K562 (cell line): Measurements from ENCODE around the gene BPNT1. TPM values are rescaled to one million over a fixed set of nuclear protein-coding genes. Genes with fewer than 3 reads are reported as not detected.

Source experiments
- BRD4 ChIP-seq: fragments of 200-600 bp; sonication (generic); IDR thresholded peaks from 2 replicates; pipeline ENCODE4 v1.6.1; 2017; ENCODE audit warnings: inconsistent platforms
- C11orf30 ChIP-seq: fragments of 450-650 bp; IDR thresholded peaks from 2 replicates; pipeline ENCODE4 v1.6.1; 2016; ENCODE audit warnings: low read depth, mild to moderate bottlenecking
- CAMTA2 ChIP-seq: fragments of 250-450 bp; sonication (Bioruptor Pico); conservative IDR thresholded peaks from 2 replicates; pipeline ENCODE4 v1.5.1; 2022
- KDM1A ChIP-seq, 2 experiments: fragments of 450-650 bp; IDR thresholded peaks; 2 replicates each; pipeline ENCODE4 v1.6.1; 2016; ENCODE audit warnings: mild to moderate bottlenecking in 2 of 2
- MCM3 ChIP-seq: fragments of 450-650 bp; IDR thresholded peaks from 2 replicates; pipeline ENCODE4 v1.6.1; 2016
- MEF2D ChIP-seq: conservative IDR thresholded peaks from 2 replicates; pipeline ENCODE4 v1.6.1; 2016; ENCODE audit warnings: low read depth, missing genetic modification characterization, missing compliant biosample characterization
- MYC ChIP-seq, 2 experiments: fragments of 250-450 bp in 1 of 2; sonication (Bioruptor Pico) in 1 of 2; IDR thresholded peaks; 2 replicates each; pipeline versions ENCODE4 v1.5.1 to v1.6.1; 2012 to 2021; ENCODE audit warnings: low read depth in 2 of 2, borderline replicate concordance in 1 of 2, improper control_type of control experiment in 1 of 2, low read length in 1 of 2, mild to moderate bottlenecking in 1 of 2, moderate library complexity in 1 of 2
- NFIC ChIP-seq: fragments of 450-650 bp; IDR thresholded peaks from 2 replicates; pipeline ENCODE4 v1.6.1; 2017; ENCODE audit warnings: mild to moderate bottlenecking, inconsistent platforms
- POLR2AphosphoS2 ChIP-seq: IDR thresholded peaks from 2 replicates; pipeline ENCODE4 v1.6.1; 2012; ENCODE audit warnings: low read length, improper control_type of control experiment
- RBM22 ChIP-seq: fragments of 200-400 bp; formaldehyde crosslinking; IDR thresholded peaks from 2 replicates; pipeline ENCODE4 v1.6.1; 2018; ENCODE audit warnings: low read length, low read depth; ENCODE audit not compliant: poor library complexity, severe bottlenecking
- ZNF316 ChIP-seq: fragments of 450-650 bp; IDR thresholded peaks from 2 replicates; pipeline ENCODE4 v1.6.1; 2016
- ZNF408 ChIP-seq: fragments of 250-450 bp; sonication (Bioruptor Pico); IDR thresholded peaks from 2 replicates; pipeline ENCODE4 v1.4.0; 2020; ENCODE audit warnings: low read depth, mild to moderate bottlenecking, moderate library complexity
- ZZZ3 ChIP-seq: fragments of 450-650 bp; IDR thresholded peaks from 2 replicates; pipeline ENCODE4 v1.6.1; 2016; ENCODE audit warnings: antibody characterized with exemption, mild to moderate bottlenecking, moderate library complexity
- polyA plus RNA-seq, 8 experiments: library from polyadenylated mRNA; depleted of rRNA in 4 of 8; stranded (reverse) in 5 of 8; unstranded in 3 of 8; fragments of >200 nt; fragmentation: Nextera tagmentation in 2 of 8; fragmentation: Illumina TruSeq in 1 of 8; extraction: Ambion mirVana in 2 of 8; extraction: Trizol in 1 of 8; gene quantifications; 2 replicates each; pipeline versions ENCODE4 v1.2.1 to v1.2.3, GENCODE V29; 2011 to 2014; ENCODE audit warnings: inconsistent platforms in 1 of 8, missing spikeins in 1 of 8
- total RNA-seq, 7 experiments: library from RNA; depleted of rRNA in 6 of 7; stranded (reverse); fragments of >200 nt in 6 of 7; fragmentation: Illumina TruSeq in 2 of 7; extraction: Trizol in 2 of 7; gene quantifications; 2 replicates each; pipeline versions ENCODE4 v1.2.1 to v1.2.3, GENCODE V29; 2011 to 2021; ENCODE audit warnings: low replicate concordance in 1 of 7
- TF ChIP-seq, protein P1 (sequence below): fragments of 200-600 bp; sonication (generic); IDR thresholded peaks from one replicate; pipeline ENCODE4 v1.6.1; 2012; ENCODE audit warnings: mild to moderate bottlenecking, low read depth, low read length, inconsistent platforms
- TF ChIP-seq, protein P2 (sequence below): fragments of 250-450 bp; sonication (Bioruptor Pico); IDR thresholded peaks from 2 replicates; pipeline ENCODE4 v1.8.0; 2021; ENCODE audit warnings: borderline replicate concordance, mild to moderate bottlenecking, moderate library complexity; ENCODE audit not compliant: poor library complexity, severe bottlenecking
- TF ChIP-seq, protein P3 (sequence below): fragments of 450-650 bp; IDR thresholded peaks from 2 replicates; pipeline ENCODE4 v1.7.1; 2018; ENCODE audit warnings: mild to moderate bottlenecking, low read depth; ENCODE audit not compliant: partially characterized antibody

The BPNT1 gene
- total and polyA plus RNA-seq, 9 of the 15 experiments (the other 6 are each of a cell fraction or from before 2014, with no cell fraction given): 30.2 to 73.8 (median 40.5) TPM

DNA sequence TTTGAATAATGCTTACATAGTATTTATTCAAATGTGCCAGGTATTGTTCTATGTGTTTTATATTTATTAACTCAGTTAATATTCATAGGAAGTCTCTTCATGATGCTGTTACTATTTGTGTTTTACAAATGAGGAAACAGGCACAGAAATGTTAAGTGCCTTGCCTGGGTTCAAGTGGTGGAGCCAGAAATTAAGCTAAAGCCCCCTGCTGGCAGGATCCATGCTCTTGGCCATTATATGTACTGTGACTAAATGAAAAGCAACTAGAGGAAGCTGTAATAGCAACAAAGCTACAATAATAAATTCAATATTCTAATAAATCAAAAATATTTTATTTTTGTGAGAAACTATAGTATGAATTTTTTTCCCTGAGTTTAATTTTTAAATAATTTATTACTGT lies 34.3 kb upstream of the BPNT1 start (continued):
- TF ChIP-seq, protein P1, sequence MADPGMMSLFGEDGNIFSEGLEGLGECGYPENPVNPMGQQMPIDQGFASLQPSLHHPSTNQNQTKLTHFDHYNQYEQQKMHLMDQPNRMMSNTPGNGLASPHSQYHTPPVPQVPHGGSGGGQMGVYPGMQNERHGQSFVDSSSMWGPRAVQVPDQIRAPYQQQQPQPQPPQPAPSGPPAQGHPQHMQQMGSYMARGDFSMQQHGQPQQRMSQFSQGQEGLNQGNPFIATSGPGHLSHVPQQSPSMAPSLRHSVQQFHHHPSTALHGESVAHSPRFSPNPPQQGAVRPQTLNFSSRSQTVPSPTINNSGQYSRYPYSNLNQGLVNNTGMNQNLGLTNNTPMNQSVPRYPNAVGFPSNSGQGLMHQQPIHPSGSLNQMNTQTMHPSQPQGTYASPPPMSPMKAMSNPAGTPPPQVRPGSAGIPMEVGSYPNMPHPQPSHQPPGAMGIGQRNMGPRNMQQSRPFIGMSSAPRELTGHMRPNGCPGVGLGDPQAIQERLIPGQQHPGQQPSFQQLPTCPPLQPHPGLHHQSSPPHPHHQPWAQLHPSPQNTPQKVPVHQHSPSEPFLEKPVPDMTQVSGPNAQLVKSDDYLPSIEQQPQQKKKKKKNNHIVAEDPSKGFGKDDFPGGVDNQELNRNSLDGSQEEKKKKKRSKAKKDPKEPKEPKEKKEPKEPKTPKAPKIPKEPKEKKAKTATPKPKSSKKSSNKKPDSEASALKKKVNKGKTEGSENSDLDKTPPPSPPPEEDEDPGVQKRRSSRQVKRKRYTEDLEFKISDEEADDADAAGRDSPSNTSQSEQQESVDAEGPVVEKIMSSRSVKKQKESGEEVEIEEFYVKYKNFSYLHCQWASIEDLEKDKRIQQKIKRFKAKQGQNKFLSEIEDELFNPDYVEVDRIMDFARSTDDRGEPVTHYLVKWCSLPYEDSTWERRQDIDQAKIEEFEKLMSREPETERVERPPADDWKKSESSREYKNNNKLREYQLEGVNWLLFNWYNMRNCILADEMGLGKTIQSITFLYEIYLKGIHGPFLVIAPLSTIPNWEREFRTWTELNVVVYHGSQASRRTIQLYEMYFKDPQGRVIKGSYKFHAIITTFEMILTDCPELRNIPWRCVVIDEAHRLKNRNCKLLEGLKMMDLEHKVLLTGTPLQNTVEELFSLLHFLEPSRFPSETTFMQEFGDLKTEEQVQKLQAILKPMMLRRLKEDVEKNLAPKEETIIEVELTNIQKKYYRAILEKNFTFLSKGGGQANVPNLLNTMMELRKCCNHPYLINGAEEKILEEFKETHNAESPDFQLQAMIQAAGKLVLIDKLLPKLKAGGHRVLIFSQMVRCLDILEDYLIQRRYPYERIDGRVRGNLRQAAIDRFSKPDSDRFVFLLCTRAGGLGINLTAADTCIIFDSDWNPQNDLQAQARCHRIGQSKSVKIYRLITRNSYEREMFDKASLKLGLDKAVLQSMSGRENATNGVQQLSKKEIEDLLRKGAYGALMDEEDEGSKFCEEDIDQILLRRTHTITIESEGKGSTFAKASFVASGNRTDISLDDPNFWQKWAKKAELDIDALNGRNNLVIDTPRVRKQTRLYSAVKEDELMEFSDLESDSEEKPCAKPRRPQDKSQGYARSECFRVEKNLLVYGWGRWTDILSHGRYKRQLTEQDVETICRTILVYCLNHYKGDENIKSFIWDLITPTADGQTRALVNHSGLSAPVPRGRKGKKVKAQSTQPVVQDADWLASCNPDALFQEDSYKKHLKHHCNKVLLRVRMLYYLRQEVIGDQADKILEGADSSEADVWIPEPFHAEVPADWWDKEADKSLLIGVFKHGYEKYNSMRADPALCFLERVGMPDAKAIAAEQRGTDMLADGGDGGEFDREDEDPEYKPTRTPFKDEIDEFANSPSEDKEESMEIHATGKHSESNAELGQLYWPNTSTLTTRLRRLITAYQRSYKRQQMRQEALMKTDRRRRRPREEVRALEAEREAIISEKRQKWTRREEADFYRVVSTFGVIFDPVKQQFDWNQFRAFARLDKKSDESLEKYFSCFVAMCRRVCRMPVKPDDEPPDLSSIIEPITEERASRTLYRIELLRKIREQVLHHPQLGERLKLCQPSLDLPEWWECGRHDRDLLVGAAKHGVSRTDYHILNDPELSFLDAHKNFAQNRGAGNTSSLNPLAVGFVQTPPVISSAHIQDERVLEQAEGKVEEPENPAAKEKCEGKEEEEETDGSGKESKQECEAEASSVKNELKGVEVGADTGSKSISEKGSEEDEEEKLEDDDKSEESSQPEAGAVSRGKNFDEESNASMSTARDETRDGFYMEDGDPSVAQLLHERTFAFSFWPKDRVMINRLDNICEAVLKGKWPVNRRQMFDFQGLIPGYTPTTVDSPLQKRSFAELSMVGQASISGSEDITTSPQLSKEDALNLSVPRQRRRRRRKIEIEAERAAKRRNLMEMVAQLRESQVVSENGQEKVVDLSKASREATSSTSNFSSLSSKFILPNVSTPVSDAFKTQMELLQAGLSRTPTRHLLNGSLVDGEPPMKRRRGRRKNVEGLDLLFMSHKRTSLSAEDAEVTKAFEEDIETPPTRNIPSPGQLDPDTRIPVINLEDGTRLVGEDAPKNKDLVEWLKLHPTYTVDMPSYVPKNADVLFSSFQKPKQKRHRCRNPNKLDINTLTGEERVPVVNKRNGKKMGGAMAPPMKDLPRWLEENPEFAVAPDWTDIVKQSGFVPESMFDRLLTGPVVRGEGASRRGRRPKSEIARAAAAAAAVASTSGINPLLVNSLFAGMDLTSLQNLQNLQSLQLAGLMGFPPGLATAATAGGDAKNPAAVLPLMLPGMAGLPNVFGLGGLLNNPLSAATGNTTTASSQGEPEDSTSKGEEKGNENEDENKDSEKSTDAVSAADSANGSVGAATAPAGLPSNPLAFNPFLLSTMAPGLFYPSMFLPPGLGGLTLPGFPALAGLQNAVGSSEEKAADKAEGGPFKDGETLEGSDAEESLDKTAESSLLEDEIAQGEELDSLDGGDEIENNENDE: no peak
- TF ChIP-seq ZNF316 (peak; percentile 70), ZNF408 (CRISPR knock-in tag) (no peak), MEF2D (tag) (no peak), NFIC (no peak), POLR2AphosphoS2 (no peak), RBM22 (no peak), MCM3 (no peak), MYC (IDR thresholded peaks at IDR 0.05; ENCODE audit: low read depth, low read length) (no peak), MYC (CRISPR knock-in tag; IDR thresholded peaks at IDR 0.05; ENCODE audit: borderline replicate concordance, low read depth) (no peak), CAMTA2 (CRISPR knock-in tag) (no peak), BRD4 (no peak), C11orf30 (peak; percentile 45; the same call in 1 of the 2 replicates), KDM1A (IDR thresholded peaks at IDR 0.05) (no peak), ZZZ3 (no peak)
- TF ChIP-seq, protein P2, sequence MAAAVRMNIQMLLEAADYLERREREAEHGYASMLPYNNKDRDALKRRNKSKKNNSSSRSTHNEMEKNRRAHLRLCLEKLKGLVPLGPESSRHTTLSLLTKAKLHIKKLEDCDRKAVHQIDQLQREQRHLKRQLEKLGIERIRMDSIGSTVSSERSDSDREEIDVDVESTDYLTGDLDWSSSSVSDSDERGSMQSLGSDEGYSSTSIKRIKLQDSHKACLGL (CRISPR knock-in tag): no peak
- TF ChIP-seq, protein P3, sequence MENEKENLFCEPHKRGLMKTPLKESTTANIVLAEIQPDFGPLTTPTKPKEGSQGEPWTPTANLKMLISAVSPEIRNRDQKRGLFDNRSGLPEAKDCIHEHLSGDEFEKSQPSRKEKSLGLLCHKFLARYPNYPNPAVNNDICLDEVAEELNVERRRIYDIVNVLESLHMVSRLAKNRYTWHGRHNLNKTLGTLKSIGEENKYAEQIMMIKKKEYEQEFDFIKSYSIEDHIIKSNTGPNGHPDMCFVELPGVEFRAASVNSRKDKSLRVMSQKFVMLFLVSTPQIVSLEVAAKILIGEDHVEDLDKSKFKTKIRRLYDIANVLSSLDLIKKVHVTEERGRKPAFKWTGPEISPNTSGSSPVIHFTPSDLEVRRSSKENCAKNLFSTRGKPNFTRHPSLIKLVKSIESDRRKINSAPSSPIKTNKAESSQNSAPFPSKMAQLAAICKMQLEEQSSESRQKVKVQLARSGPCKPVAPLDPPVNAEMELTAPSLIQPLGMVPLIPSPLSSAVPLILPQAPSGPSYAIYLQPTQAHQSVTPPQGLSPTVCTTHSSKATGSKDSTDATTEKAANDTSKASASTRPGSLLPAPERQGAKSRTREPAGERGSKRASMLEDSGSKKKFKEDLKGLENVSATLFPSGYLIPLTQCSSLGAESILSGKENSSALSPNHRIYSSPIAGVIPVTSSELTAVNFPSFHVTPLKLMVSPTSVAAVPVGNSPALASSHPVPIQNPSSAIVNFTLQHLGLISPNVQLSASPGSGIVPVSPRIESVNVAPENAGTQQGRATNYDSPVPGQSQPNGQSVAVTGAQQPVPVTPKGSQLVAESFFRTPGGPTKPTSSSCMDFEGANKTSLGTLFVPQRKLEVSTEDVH: no peak
